Measurements from ENCODE around the gene SOCS3.
A peak's percentile ranks its signal among the peaks of the same experiment; 100 is the strongest.

Gene SOCS3

GRCh38 chr17:78358538-78359320 is 1.1 kb downstream of the SOCS3 start:
- peak overlapping the region; percentile 99 for H3K9ac ChIP-seq (ENCODE audit: low read length)
- H3K27me3 ChIP-seq (ENCODE audit: low read depth, low read length) = peaks cover 11% of the 10 kb centered on the region
- H3K27ac ChIP-seq (ENCODE audit: low read length) = peak overlapping the region; percentile 91
- H3K9me3 ChIP-seq (ENCODE audit: insufficient read depth, low read length) = no peaks in the 10 kb centered on the region
- peaks cover 50% of the 10 kb centered on the region for H4K20me1 ChIP-seq (ENCODE audit: insufficient read depth, low read length)
- H3K4me1 ChIP-seq (ENCODE audit: low read length) = peaks cover 50% of the 10 kb centered on the region
- no peak overlapping the region for H2AFZ ChIP-seq (ENCODE audit: low read depth, low read length)
- TF ChIP-seq CTCF (IDR thresholded peaks at IDR 0.05; ENCODE audit: low read depth, low read length) = no peak
- no peak for TF ChIP-seq EZH2phosphoT487 (IDR thresholded peaks at IDR 0.05; ENCODE audit: low read depth)
- H3K4me2 ChIP-seq (ENCODE audit: low read length) = peak overlapping the region; percentile 99
- H3K36me3 ChIP-seq (replicated peaks; ENCODE audit: low read depth, low read length) = peaks cover 51% of the 10 kb centered on the region
- peak overlapping the region; percentile 99 for H3K4me3 ChIP-seq (ENCODE audit: low read length)
- H3K79me2 ChIP-seq (ENCODE audit: low read length) = peaks cover 48% of the 10 kb centered on the region

DNA sequence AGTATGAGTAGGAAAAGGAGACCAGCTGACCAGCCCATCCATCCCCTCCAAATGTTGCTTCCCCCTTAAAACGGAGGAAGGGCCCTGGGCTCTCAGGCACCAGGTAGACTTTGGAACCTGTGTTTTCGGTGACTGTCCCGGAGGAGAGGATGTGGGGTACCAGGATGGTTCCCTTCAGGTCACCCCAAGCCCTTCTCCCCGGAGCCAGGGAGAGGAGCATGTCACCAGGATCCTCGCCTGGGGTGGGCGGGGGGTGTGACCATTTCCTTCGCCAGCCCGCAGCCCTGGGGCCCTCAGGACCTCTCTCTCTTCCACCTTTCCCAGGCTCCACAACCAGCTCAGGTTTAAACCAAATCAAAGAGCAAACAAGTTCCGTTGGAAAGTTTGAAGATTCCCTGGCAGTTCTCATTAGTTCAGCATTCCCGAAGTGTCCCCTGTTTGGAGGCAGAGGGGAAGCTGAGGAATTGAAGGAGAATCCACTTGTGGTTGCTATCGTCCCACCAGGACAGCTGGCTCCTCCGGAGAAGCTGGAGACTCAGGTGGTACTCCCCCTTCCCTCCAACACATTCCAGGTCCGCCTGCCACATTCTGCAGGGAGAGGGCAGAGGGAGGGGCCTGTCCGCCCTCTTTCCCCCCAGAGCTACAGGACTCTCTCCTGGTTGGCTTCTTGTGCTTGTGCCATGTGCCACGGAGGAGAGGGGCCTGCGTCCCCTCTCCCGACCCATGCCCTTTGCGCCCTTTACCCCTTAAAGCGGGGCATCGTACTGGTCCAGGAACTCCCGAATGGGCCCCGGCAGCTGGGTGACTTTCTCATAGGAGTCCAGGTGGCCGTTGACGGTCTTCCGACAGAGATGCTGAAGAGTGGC is 2.0 kb downstream of the SOCS3 start:
- Histone ChIP-seq H3K36me3 (replicated peaks; ENCODE audit: low read depth, low read length) (peaks cover 54% of the 10 kb centered on the region), H3K4me2 (ENCODE audit: low read length) (peak overlapping the region; percentile 99), H3K9ac (ENCODE audit: low read length) (peak overlapping the region; percentile 99), H3K4me3 (ENCODE audit: low read length) (peak overlapping the region; percentile 99), H3K4me1 (ENCODE audit: low read length) (peaks cover 54% of the 10 kb centered on the region), H3K9me3 (ENCODE audit: insufficient read depth, low read length) (no peaks in the 10 kb centered on the region), H3K79me2 (ENCODE audit: low read length) (peaks cover 48% of the 10 kb centered on the region), H3K27ac (ENCODE audit: low read length) (peak overlapping the region; percentile 91), H2AFZ (ENCODE audit: low read depth, low read length) (no peak overlapping the region), H4K20me1 (ENCODE audit: insufficient read depth, low read length) (peaks cover 56% of the 10 kb centered on the region), H3K27me3 (ENCODE audit: low read depth, low read length) (peaks cover 7% of the 10 kb centered on the region)
- TF ChIP-seq CTCF (IDR thresholded peaks at IDR 0.05; ENCODE audit: low read depth, low read length) (no peak), EZH2phosphoT487 (IDR thresholded peaks at IDR 0.05; ENCODE audit: low read depth) (no peak)

DNA sequence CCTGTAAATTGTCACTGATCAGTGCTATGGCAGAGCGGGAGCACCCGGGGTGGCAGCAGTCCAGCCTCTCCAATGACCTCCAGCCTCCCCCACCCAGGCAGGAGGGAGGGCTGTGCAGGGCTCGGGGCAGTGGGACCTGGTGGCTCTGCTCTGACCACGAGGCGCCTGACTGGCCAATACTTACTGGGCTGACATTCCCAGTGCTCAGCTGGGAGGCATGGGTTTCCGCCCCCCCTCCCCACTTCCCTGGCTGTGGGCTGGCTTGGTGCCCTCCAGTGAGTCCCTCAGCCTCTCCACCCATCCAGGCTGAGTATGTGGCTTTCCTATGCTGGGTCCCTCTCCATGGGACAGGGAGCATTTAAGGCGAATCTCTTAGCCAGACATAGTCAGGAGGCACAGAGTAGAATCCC is 2.7 kb downstream of the SOCS3 start:
- Histone ChIP-seq H3K9me3 (ENCODE audit: insufficient read depth, low read length) (no peaks in the 10 kb centered on the region), H3K27ac (ENCODE audit: low read length) (peak overlapping the region; percentile 91), H3K79me2 (ENCODE audit: low read length) (peaks cover 48% of the 10 kb centered on the region), H3K4me2 (ENCODE audit: low read length) (peak overlapping the region; percentile 99), H3K36me3 (replicated peaks; ENCODE audit: low read depth, low read length) (peaks cover 54% of the 10 kb centered on the region), H3K4me1 (ENCODE audit: low read length) (peaks cover 53% of the 10 kb centered on the region), H3K4me3 (ENCODE audit: low read length) (peak overlapping the region; percentile 99), H2AFZ (ENCODE audit: low read depth, low read length) (no peak overlapping the region), H4K20me1 (ENCODE audit: insufficient read depth, low read length) (peaks cover 56% of the 10 kb centered on the region), H3K9ac (ENCODE audit: low read length) (peak overlapping the region; percentile 99), H3K27me3 (ENCODE audit: low read depth, low read length) (no peaks in the 10 kb centered on the region)
- TF ChIP-seq CTCF (IDR thresholded peaks at IDR 0.05; ENCODE audit: low read depth, low read length) = no peak
- no peak for TF ChIP-seq EZH2phosphoT487 (IDR thresholded peaks at IDR 0.05; ENCODE audit: low read depth)
